GM13976 (cell line): ENCODE results near the gene CYTH1.

ENCODE experiments used
- DNase-seq: peaks from one replicate; pipeline ENCODE4 v3.0.0; 2012; ENCODE audit warnings: low spot score
- in situ Hi-C: fragments of 300-500 bp; cut with MboI; formaldehyde crosslinking; loops from one replicate; pipeline ENCODE4 v1.12.0; 2022; ENCODE audit warnings: low sequenced_read_pairs, mixed read lengths, inconsistent platforms; ENCODE audit not compliant: unreplicated experiment
- TF ChIP-seq, protein P1 (sequence below): IDR thresholded peaks from 2 replicates; pipeline ENCODE4 v1.5.1; 2012; ENCODE audit warnings: borderline replicate concordance, mild to moderate bottlenecking; ENCODE audit not compliant: insufficient read depth; ENCODE audit errors: extremely low read depth, missing control alignments, control extremely low read depth

CYTH1 gene

DNA sequence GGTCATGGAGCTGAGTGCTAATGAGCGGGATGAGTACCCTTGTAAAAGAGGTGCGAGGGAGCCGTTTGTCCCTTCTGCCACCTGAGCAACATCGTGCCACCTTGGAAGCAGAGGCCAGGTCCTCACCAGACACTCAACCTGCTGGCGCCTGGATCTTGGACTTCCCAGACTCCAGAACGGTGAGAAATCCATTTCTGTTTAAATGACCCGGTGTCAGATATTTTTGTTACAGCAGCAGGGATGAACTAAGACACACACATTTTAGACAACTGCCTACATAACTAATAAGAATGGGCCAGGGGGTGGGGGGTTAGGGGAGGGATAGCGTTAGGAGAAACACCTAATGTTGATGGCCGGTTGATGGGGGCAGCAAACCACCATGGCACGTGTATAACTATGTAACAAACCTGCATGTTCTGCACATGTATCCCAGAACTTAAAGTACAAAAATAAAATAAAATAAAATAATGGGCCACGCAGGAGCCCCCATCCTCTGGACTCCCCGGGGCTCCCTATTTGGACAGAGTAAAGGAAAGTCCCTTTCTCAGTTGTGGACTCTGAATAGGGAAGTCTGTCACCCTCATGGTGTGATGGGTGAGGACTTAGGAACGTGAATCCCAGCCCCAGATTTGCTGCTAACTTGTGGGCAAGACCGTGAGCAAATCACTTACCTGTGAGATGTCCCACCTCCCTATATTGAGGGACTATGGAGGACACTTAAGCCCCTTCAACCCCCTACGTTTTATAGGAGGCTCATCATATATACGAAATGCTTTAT lies 144.2 kb downstream of the CYTH1 start:
- TF ChIP-seq, protein P1, sequence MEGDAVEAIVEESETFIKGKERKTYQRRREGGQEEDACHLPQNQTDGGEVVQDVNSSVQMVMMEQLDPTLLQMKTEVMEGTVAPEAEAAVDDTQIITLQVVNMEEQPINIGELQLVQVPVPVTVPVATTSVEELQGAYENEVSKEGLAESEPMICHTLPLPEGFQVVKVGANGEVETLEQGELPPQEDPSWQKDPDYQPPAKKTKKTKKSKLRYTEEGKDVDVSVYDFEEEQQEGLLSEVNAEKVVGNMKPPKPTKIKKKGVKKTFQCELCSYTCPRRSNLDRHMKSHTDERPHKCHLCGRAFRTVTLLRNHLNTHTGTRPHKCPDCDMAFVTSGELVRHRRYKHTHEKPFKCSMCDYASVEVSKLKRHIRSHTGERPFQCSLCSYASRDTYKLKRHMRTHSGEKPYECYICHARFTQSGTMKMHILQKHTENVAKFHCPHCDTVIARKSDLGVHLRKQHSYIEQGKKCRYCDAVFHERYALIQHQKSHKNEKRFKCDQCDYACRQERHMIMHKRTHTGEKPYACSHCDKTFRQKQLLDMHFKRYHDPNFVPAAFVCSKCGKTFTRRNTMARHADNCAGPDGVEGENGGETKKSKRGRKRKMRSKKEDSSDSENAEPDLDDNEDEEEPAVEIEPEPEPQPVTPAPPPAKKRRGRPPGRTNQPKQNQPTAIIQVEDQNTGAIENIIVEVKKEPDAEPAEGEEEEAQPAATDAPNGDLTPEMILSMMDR = no peak
- DNase-seq = no peak
- in situ Hi-C loops = no loop called here

DNA sequence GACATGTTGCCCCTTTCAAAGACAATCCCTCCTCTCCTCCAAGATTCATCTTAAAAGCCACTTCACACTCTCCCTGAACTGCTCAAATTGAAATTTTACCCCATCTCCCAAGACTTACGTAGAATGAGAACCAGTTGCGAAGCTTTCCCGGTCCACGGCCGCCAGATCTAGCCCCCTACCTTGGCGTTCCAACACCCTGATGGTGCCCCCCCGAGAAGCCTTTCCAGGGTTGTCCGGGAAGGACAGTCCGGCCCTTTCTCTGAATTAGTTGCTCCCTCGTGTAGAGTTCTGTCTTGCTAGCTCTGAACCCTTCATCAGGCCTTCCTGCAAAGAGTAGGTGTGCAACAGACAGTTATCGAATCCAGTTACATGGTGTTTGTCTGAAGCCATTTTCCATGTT lies 144.9 kb downstream of the CYTH1 start:
- in situ Hi-C loops = no loop called here

DNA sequence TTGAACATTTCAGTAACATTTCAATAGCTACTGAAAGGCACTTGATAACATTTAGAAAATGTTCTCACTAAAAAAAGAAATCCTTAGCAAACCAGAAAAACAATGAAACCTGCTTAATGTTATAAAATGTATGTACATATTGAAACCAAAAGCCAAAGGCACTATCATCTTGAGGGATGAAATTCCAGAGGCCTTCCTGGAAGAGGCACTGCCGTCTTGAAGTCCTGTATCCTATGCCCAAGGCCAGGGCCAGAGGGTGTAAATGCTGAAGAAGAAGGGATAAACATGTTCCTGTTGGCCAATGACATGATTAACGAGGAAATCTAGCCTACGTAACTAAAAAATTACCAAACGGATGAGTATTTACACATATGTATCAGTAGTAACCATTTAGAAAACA lies 147.9 kb downstream of the CYTH1 start:
- in situ Hi-C loops = no loop called here
- TF ChIP-seq, protein P1 = no peak
- no peak for DNase-seq

More for the DNA sequence above, 144.9 kb downstream of the CYTH1 start:
- no peak for DNase-seq
- TF ChIP-seq, protein P1 = no peak

DNA sequence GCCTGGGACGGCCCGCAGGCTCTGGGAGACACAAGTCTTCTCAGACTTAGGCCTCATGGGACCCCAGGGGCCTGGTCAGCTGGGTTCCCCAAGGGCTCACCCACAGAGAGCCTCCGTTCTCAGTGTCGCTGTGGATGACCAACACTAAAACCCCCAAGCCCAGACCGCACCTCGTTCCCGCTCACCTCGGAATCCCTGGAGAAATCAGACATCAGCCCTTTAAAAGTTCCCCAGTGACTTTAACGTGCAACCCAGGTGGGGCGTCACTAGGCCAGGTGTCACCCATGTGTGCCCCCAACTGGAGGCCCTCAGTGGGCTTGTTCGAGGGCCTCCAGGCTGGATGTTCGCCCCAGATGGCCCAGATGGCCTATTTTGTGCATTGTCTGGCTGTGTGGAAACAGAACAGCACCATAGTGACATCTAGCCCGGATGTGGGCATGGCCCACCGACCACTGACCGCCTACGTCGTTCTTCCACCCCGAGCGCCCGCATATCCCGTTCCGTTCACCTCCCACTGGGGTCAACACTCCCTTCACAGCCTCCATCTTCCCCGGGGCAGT lies 152.6 kb downstream of the CYTH1 start:
- no peak for DNase-seq
- TF ChIP-seq, protein P1 = no peak
- in situ Hi-C loops = no loop called here

DNA sequence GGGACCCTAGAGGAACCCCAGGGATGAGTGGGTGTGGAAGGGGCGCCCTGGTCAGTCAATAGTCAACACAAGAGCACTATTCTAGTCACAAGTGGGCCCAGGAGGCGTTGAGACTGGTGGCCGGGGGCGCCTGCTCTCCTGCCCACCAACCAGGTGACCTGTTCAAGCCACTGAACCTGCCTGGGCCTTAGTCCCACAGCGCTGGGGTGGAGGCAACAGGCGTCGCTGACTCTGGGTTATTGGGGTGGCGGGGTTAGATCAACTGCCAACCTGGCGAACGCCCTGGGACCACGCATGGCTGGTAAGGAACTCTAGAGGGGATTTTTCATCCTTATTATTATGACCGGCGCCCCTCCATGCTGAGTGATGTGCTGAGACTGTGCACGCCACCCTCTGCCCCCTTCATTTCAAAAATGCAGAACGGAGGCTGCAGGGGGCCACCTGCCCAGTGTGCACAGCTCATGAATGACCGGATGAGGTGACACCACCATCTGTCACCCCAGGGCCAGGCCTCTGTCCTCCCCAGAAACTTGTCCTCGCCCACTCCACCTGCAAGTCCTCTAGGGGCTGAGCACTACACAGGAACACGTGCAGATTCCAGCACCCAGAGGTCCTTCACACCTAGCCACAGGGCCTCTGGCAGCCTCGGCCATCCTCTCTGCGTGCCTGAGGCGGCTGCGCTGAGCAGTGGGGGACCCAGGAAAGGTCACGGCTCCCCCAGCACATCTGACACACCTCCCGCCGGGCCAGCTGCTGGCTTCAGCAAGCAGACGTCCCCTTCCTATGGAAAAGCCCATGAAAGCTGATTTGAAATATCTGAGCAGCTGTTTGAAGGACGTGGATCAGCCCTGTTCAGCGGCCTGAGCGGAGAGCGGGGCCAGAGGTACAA lies 153.3 kb downstream of the CYTH1 start:
- DNase-seq = no peak
- in situ Hi-C loops = no loop called here
- TF ChIP-seq, protein P1 = no peak

DNA sequence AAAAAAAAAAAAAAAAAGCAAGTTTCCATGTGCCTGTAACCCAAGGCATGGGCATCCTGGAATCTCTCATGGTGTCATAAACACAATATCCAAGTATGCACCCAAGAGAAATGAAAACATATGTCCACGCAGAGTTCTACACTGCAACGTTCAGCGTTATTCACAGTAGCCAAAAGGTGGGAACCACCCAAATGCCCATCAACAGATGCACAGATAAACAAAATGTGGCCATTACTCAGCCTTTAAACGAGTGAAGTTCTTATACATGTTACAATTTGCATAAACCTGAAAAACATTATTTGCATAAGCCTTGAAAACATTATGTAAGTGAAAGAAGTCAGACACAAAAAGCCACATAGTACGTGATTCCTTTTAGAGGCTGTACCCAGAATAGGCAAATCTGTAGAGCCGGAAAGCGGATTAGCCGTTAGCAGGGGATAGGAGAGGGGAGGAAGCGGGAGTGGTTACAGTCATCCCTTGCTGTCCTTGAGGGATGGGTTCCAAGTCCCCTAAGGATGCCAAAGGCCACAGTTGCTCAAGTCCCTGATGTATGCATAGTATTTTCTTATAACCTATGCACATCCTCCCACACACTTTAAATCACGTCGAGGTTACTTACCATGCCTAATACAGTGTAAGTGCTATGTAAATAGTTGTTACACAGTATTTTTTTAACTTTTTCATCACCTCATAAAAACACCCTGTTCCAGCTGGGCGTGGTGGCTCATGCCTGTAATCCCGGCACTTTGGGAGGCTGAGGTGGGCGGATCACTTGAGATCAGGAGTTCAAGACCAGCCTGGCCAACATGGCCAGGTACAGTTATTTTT lies 157.5 kb downstream of the CYTH1 start:
- in situ Hi-C loops = no loop called here
- no peak for DNase-seq
- TF ChIP-seq, protein P1 = no peak
